OCI-M2 (cell line): Measurements from ENCODE around the gene KNDC1.

Experiments
- DNase-seq: peaks from one replicate; lab custom pipeline; 2025; ENCODE audit not compliant: unreplicated experiment; lab: John Stamatoyannopoulos, UW

KNDC1 gene

GRCh38 chr10:133189256-133189655, 29.2 kb downstream of the KNDC1 start:
- no peak for DNase-seq

GRCh38 chr10:133189726-133190125, 29.7 kb downstream of the KNDC1 start:
- DNase-seq = no peak

GRCh38 chr10:133190225-133190624, 30.2 kb downstream of the KNDC1 start:
- DNase-seq = no peak

GRCh38 chr10:133191651-133192050, 31.6 kb downstream of the KNDC1 start:
- no peak for DNase-seq

GRCh38 chr10:133194151-133194550, 34.1 kb downstream of the KNDC1 start:
- no peak for DNase-seq

- no peak for DNase-seq
These were observed 35.1 kb downstream of the KNDC1 start for GRCh38 chr10:133195096-133195495.

- no peak for DNase-seq
These were observed 35.6 kb downstream of the KNDC1 start for GRCh38 chr10:133195611-133196010.

GRCh38 chr10:133196221-133196915, 36.3 kb downstream of the KNDC1 start:
- DNase-seq = no peak

GRCh38 chr10:133196936-133197758, 37.1 kb downstream of the KNDC1 start:
- no peak for DNase-seq

- DNase-seq = no peak
These were observed 37.8 kb downstream of the KNDC1 start for GRCh38 chr10:133197786-133198185.

GRCh38 chr10:133198206-133198605, 38.2 kb downstream of the KNDC1 start:
- DNase-seq = no peak

- DNase-seq = no peak
These were observed 38.8 kb downstream of the KNDC1 start for GRCh38 chr10:133198621-133199487.

- no peak for DNase-seq
These were observed 39.5 kb downstream of the KNDC1 start for GRCh38 chr10:133199488-133199885.

- DNase-seq = no peak
These were observed 40.1 kb downstream of the KNDC1 start for GRCh38 chr10:133199992-133200611.

- no peak for DNase-seq
These were observed 40.6 kb downstream of the KNDC1 start for GRCh38 chr10:133200621-133201031.

GRCh38 chr10:133201151-133201947, 41.3 kb downstream of the KNDC1 start:
- DNase-seq = no peak

- no peak for DNase-seq
These were observed 42.1 kb downstream of the KNDC1 start for GRCh38 chr10:133201948-133202725.

GRCh38 chr10:133202778-133203651, 43.0 kb downstream of the KNDC1 start:
- no peak for DNase-seq
